ENCODE results near the gene MXI1. TPM values are rescaled to one million over a fixed set of nuclear protein-coding genes. Genes with fewer than 3 reads are reported as not detected.

MXI1 gene
- total RNA-seq, 2 donors from 2014 or later = 31.3 to 55.4 TPM

GRCh38 chr10:110221721-110222261 is 14.4 kb downstream of the MXI1 start:
- WGBS, 2 experiments (ENCODE audit: insufficient coverage in 1 of 2, insufficient read length in 1 of 2) = 22 to 39% methylated on average over 5 to 20 of the region's 20 CpGs
- no peaks in the 10 kb centered on the region for H3K27me3 Mint-ChIP-seq (ENCODE audit: insufficient read depth)
- Histone ChIP-seq H3K27me3 (ENCODE audit: control insufficient read depth, insufficient read depth, low read length, poor library complexity, severe bottlenecking) (no peaks in the 10 kb centered on the region), H3K36me3 (ENCODE audit: control insufficient read depth, insufficient read depth, low read length) (no peaks in the 10 kb centered on the region), H3K27ac (ENCODE audit: low read depth, low read length) (no peak overlapping the region), H3K9ac (ENCODE audit: extremely low read depth, low read length, poor library complexity, severe bottlenecking) (no peak overlapping the region), H3K4me1 (ENCODE audit: control insufficient read depth, insufficient read depth, low read length) (peaks cover 6% of the 10 kb centered on the region), H3K9me3 (ENCODE audit: control insufficient read depth, low read length) (no peaks in the 10 kb centered on the region), H3K4me3 (ENCODE audit: low read length) (peak overlapping the region; percentile 60)
- H3K9me3 Mint-ChIP-seq = no peaks in the 10 kb centered on the region
- peak; percentile 88 for DNase-seq
- H3K4me1 Mint-ChIP-seq = peaks cover 40% of the 10 kb centered on the region
- H3K36me3 Mint-ChIP-seq (ENCODE audit: low read depth) = no peaks in the 10 kb centered on the region
- peak; percentile 46 for TF ChIP-seq CTCF (conservative IDR thresholded peaks at IDR 0.05)
- peak overlapping the region; percentile 46 for H3K27ac Mint-ChIP-seq
- H3K4me3 Mint-ChIP-seq = peak overlapping the region; percentile 43

DNA sequence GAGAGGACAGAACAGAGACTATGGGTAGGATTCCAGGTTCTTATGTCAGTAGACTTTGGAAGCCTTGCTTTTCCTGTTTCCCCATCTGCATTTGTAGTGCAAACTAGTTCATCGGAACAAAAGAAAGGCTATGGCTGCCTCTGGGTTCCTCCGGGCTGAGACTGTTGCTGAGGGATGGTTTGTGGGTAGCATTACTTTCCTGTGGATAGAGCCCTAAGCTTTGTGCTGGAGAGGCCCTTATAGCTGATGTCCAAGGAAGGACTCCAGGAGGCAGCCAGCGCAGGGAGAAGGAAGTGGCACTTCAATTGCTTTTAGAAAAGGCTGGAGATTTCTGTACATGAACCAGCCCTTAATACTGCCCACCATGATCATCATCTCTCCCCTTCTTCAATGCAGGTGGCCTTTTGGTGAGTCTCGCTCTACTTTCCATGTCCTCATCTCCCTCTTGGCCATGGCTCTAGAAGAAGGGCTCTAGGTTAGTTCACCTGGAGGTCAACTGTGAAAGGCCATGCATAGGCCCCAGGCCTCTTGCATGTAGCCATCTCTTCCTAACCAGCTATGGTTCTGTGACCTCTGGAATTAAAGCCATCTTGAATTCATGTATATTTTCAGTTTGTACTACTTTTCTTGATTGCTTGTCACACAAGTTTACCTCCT is 15.4 kb downstream of the MXI1 start:
- 93% methylated on average over 3 to 4 of the region's 4 CpGs for WGBS, 2 experiments (ENCODE audit: insufficient coverage in 1 of 2, insufficient read length in 1 of 2)
- H3K4me1 ChIP-seq (ENCODE audit: control insufficient read depth, insufficient read depth, low read length) = peaks cover 6% of the 10 kb centered on the region
- H3K9ac ChIP-seq (ENCODE audit: extremely low read depth, low read length, poor library complexity, severe bottlenecking) = no peak overlapping the region
- H3K4me3 ChIP-seq (ENCODE audit: low read length) = no peak overlapping the region
- Mint-ChIP-seq H3K27me3 (ENCODE audit: insufficient read depth) (no peaks in the 10 kb centered on the region), H3K9me3 (no peaks in the 10 kb centered on the region), H3K36me3 (ENCODE audit: low read depth) (no peaks in the 10 kb centered on the region), H3K27ac (no peak overlapping the region), H3K4me3 (no peak overlapping the region), H3K4me1 (peaks cover 37% of the 10 kb centered on the region)
- no peaks in the 10 kb centered on the region for H3K9me3 ChIP-seq (ENCODE audit: control insufficient read depth, low read length)
- H3K36me3 ChIP-seq (ENCODE audit: control insufficient read depth, insufficient read depth, low read length) = no peaks in the 10 kb centered on the region
- no peak overlapping the region for H3K27ac ChIP-seq (ENCODE audit: low read depth, low read length)
- DNase-seq = no peak
- no peaks in the 10 kb centered on the region for H3K27me3 ChIP-seq (ENCODE audit: control insufficient read depth, insufficient read depth, low read length, poor library complexity, severe bottlenecking)
- TF ChIP-seq CTCF (conservative IDR thresholded peaks at IDR 0.05) = no peak

- no peak for TF ChIP-seq CTCF (conservative IDR thresholded peaks at IDR 0.05)
- WGBS, 2 experiments (ENCODE audit: insufficient coverage in 1 of 2, insufficient read length in 1 of 2) = 93 to 97% methylated on average over 6 to 12 of the region's 13 CpGs
- Mint-ChIP-seq H3K4me3 (no peak overlapping the region), H3K36me3 (ENCODE audit: low read depth) (peaks cover under 1% of the 10 kb centered on the region), H3K27me3 (ENCODE audit: insufficient read depth) (no peaks in the 10 kb centered on the region), H3K4me1 (peaks cover 37% of the 10 kb centered on the region), H3K27ac (no peak overlapping the region), H3K9me3 (no peaks in the 10 kb centered on the region)
- Histone ChIP-seq H3K27me3 (ENCODE audit: control insufficient read depth, insufficient read depth, low read length, poor library complexity, severe bottlenecking) (no peaks in the 10 kb centered on the region), H3K4me3 (ENCODE audit: low read length) (no peak overlapping the region), H3K27ac (ENCODE audit: low read depth, low read length) (no peak overlapping the region), H3K9ac (ENCODE audit: extremely low read depth, low read length, poor library complexity, severe bottlenecking) (no peak overlapping the region), H3K4me1 (ENCODE audit: control insufficient read depth, insufficient read depth, low read length) (peaks cover 6% of the 10 kb centered on the region), H3K36me3 (ENCODE audit: control insufficient read depth, insufficient read depth, low read length) (peaks cover 2% of the 10 kb centered on the region), H3K9me3 (ENCODE audit: control insufficient read depth, low read length) (no peaks in the 10 kb centered on the region)
- DNase-seq = no peak
Measured at GRCh38 chr10:110223298-110223925, 16.0 kb downstream of the MXI1 start.
